Measurements from ENCODE around the gene INTS11.

- TF ChIP-seq CTCF (IDR thresholded peaks at IDR 0.05) (no peak), POLR2A (IDR thresholded peaks at IDR 0.05) (no peak)
Observed at GRCh38 chr1:1294250-1294890, 30.1 kb downstream of the INTS11 start.
